Psoas muscle (tissue), 8 donors: ENCODE results near the gene FBXO8. TPM values are rescaled to one million over a fixed set of nuclear protein-coding genes. Genes with fewer than 3 reads are reported as not detected.

Experiments
- ATAC-seq, 4 donors: fragments of 200-7000 bp; cut with Tn5 transposase; one replicate each; pipeline ENCODE4 v1.9.1; 2020; ENCODE audit warnings: moderate library complexity in 3 of 4, mild to moderate bottlenecking in 2 of 4
- DNase-seq, 2 donors: peaks; one replicate each; pipeline ENCODE4 v3.0.0-alpha.2; 2020
- H3K27ac ChIP-seq: fragments of 200-600 bp; one replicate; pipeline ENCODE4 v1.8.0; 2022
- H3K27me3 ChIP-seq, 3 donors: fragments of 200-600 bp in 1 of 3; one replicate each; pipeline versions ENCODE4 v1.6.1 to v1.8.0; 2013 to 2022; ENCODE audit warnings: low read length in 2 of 3, mild to moderate bottlenecking in 2 of 3, moderate library complexity in 1 of 3; ENCODE audit not compliant: insufficient read depth in 3 of 3
- H3K36me3 ChIP-seq, 2 donors: fragments of 200-600 bp in 1 of 2; one replicate each; pipeline versions ENCODE4 v1.6.1 to v1.8.0; 2013 to 2022; ENCODE audit warnings: low read depth in 1 of 2, mild to moderate bottlenecking in 1 of 2, moderate library complexity in 1 of 2; ENCODE audit not compliant: insufficient read depth in 1 of 2
- H3K4me1 ChIP-seq: fragments of 200-600 bp; one replicate; pipeline ENCODE4 v1.8.0; 2022
- H3K4me3 ChIP-seq: fragments of 200-600 bp; one replicate; pipeline ENCODE4 v1.8.0; 2022; ENCODE audit warnings: mild to moderate bottlenecking
- H3K9me3 ChIP-seq: fragments of 200-600 bp; one replicate; pipeline ENCODE4 v1.8.0; 2022
- CTCF ChIP-seq: fragments of 200-600 bp; IDR thresholded peaks from one replicate; pipeline ENCODE4 v1.8.0; 2022; ENCODE audit warnings: antibody characterized with exemption
- WGBS, 3 donors: extraction: QIAGEN DNeasy Blood & Tissue Kit; methylation state at CpG; one replicate each; pipeline versions ENCODE4 v1.1.6 to v1.1.7; 2013; 5-methylcytosine and 5-hydroxymethylcytosine counted together
- intact Hi-C, 2 donors: fragments of 100-400 bp; cut with DNase I; formaldehyde crosslinking; loops; one replicate each; pipeline versions ENCODE4 v1.11.0 to v1.14.2; 2022
- polyA plus RNA-seq, 3 donors: library from polyadenylated mRNA; stranded (reverse); fragments of 200-250 nt; gene quantifications; one replicate each; pipeline ENCODE4 v1.2.3, GENCODE V29; 2013
- total RNA-seq, 4 donors: library from RNA; stranded (reverse); fragmentation: NEBNext Ultra II Directional in 2 of 4; extraction: Animal tissue kit (Norgen Biotek cat#: 25700) in 2 of 4; gene quantifications; one replicate each; pipeline versions ENCODE4 v1.2.1 to v1.2.4, GENCODE V29; 2021 to 2023
- donor health status: healthy with polysubstance abuse.
- donor health status: DM: no; HTN: no; CAD: no; lungs with moderate emphysema.
- donor health status: Bipolar disorder and iron deficiency.
- donor health status: healthy.
- donor health status: DM: yes; HTN: yes; CAD: no.
- donor health status: DM: no; HTN: no; CAD: no.
- donor health status: DM: no; HTN: no; CAD: no.
- donor health status: DM: yes; HTN: yes; CAD: no.

FBXO8 gene
- total and polyA plus RNA-seq, 7 donors = 7.2 to 21.4 (median 10.2) TPM

- intact Hi-C loops = no loop called here
- H3K27ac ChIP-seq = no peak overlapping the region
- no peak for ATAC-seq
- DNase-seq = no peak
- 74 to 82% (median 79%) methylated on average over 5 of the region's 5 CpGs for WGBS, 3 donors
- no peaks in the 10 kb centered on the region for H3K9me3 ChIP-seq
- H3K27me3 ChIP-seq = peaks cover 0 to 5% (median 4%) of the 10 kb centered on the region in 3 donors
- no peak overlapping the region for H3K4me3 ChIP-seq
- no peaks in the 10 kb centered on the region for H3K36me3 ChIP-seq
- no peaks in the 10 kb centered on the region for H3K4me1 ChIP-seq
- no peak for TF ChIP-seq CTCF
Measured at GRCh38 chr4:174189392-174190015, 94.0 kb downstream of the FBXO8 start.

Other genes starting within 250 kb of the FBXO8 start
- 1 to 10 TPM; 5.4 to 8.1 (median 7.4) TPM for gene CEP44, start 244 bp upstream of the FBXO8 start, total RNA-seq
- gene CEP44, start 244 bp upstream of the FBXO8 start, polyA plus RNA-seq = 1 to 10 TPM; 3.4 to 7.7 (median 3.7) TPM
- 1 to 10 TPM in 3 of 4 donors, under 1 TPM in 1; 0.98 to 6.5 (median 2.5) TPM for gene HPGD, start 238.8 kb upstream of the FBXO8 start, total RNA-seq
- under 1 TPM; 0.40 to 0.87 (median 0.52) TPM for gene HPGD, start 238.8 kb upstream of the FBXO8 start, polyA plus RNA-seq